ENCODE measurements around the gene CARD6.

DNA sequence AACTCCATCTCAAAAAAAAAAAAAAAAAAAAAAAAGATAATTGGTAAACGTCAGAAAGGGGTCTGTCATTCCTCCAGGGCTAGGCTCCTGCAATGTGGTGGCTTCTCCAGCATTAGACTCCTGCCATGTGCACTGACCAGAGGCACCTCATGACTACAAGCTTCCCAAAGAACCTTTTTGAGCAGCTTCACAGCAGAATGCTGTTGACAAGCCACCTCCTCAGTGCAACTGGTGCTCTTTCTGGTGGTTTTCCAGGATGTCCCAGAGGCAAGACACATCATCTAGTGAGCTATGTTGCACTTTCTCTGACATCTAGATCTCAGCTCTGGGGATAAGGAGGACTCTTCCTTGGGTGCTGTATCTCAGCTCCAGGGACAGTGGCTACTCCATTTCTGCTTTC is 17.7 kb upstream of the CARD6 start:
- no peak for TF ChIP-seq POLR2A (IDR thresholded peaks at IDR 0.05)
- TF ChIP-seq, protein P1, sequence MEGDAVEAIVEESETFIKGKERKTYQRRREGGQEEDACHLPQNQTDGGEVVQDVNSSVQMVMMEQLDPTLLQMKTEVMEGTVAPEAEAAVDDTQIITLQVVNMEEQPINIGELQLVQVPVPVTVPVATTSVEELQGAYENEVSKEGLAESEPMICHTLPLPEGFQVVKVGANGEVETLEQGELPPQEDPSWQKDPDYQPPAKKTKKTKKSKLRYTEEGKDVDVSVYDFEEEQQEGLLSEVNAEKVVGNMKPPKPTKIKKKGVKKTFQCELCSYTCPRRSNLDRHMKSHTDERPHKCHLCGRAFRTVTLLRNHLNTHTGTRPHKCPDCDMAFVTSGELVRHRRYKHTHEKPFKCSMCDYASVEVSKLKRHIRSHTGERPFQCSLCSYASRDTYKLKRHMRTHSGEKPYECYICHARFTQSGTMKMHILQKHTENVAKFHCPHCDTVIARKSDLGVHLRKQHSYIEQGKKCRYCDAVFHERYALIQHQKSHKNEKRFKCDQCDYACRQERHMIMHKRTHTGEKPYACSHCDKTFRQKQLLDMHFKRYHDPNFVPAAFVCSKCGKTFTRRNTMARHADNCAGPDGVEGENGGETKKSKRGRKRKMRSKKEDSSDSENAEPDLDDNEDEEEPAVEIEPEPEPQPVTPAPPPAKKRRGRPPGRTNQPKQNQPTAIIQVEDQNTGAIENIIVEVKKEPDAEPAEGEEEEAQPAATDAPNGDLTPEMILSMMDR (IDR thresholded peaks at IDR 0.05), result no peak
